Measurements from ENCODE around the gene ITPA. TPM values are rescaled to one million over a fixed set of nuclear protein-coding genes. Genes with fewer than 3 reads are reported as not detected.

Gene ITPA
- total and polyA plus RNA-seq, 2 of the 13 experiments (the other 11 are each of a cell fraction or from before 2014, with no cell fraction given) = 60.1 to 103 TPM

- TF ChIP-seq RFX1 (IDR thresholded peaks at IDR 0.05) = no peak
- no peak for TF ChIP-seq CCDC6 (CRISPR knock-in tag; IDR thresholded peaks at IDR 0.05)
- TF ChIP-seq HIC2 (CRISPR knock-in tag; IDR thresholded peaks at IDR 0.05; ENCODE audit: low read depth) = peak; percentile 99
- no peak for TF ChIP-seq ZNF3 (CRISPR knock-in tag; IDR thresholded peaks at IDR 0.05)
- TF ChIP-seq TEF (CRISPR knock-in tag; IDR thresholded peaks at IDR 0.05) = no peak
- peak; percentile 86 for TF ChIP-seq ARNTL (CRISPR knock-in tag; IDR thresholded peaks at IDR 0.05)
- TF ChIP-seq TAF1 (CRISPR knock-in tag; IDR thresholded peaks at IDR 0.05) = no peak
- no peak for TF ChIP-seq DMTF1 (CRISPR knock-in tag; IDR thresholded peaks at IDR 0.05)
- no peak for TF ChIP-seq CHCHD3 (CRISPR knock-in tag; IDR thresholded peaks at IDR 0.05)
- no peak for TF ChIP-seq ZNF75D (CRISPR knock-in tag; IDR thresholded peaks at IDR 0.05; ENCODE audit: borderline replicate concordance)
- TF ChIP-seq ZBTB46 (CRISPR knock-in tag; IDR thresholded peaks at IDR 0.05; ENCODE audit: borderline replicate concordance) = no peak
- TF ChIP-seq U2AF2 (IDR thresholded peaks at IDR 0.05; ENCODE audit: low read depth, low read length) = no peak
- no peak for TF ChIP-seq PRMT3 (CRISPR knock-in tag; IDR thresholded peaks at IDR 0.05; ENCODE audit: borderline replicate concordance, low read depth)
- TF ChIP-seq ZNF720 (CRISPR knock-in tag; IDR thresholded peaks at IDR 0.05) = no peak
- no peak for TF ChIP-seq THAP8 (CRISPR knock-in tag; IDR thresholded peaks at IDR 0.05; ENCODE audit: borderline replicate concordance)
- peak; percentile 91; the same call in 1 of the 2 replicates for TF ChIP-seq TARDBP (CRISPR knock-in tag; IDR thresholded peaks at IDR 0.05)
- peak; percentile 91 for TF ChIP-seq ADNP (CRISPR knock-in tag; IDR thresholded peaks at IDR 0.05)
- peak; percentile 40; the same call in 1 of the 2 replicates for TF ChIP-seq ZNF263 (CRISPR knock-in tag; IDR thresholded peaks at IDR 0.05)
- peak; percentile 95 for TF ChIP-seq ZNF691 (CRISPR knock-in tag; IDR thresholded peaks at IDR 0.05; ENCODE audit: borderline replicate concordance, low read depth)
- TF ChIP-seq KLF12 (CRISPR knock-in tag; IDR thresholded peaks at IDR 0.05; ENCODE audit: borderline replicate concordance) = no peak
- no peak; the same call in 1 of the 2 replicates for TF ChIP-seq ZNF224 (CRISPR knock-in tag; IDR thresholded peaks at IDR 0.05)
Measured at GRCh38 chr20:3231889-3232588, 22.7 kb downstream of the ITPA start (continued).

All from HepG2 (cell line).